NCI-H446 treated with DMSO at 0.1 percent for 48 hours (cell line): ENCODE results near the gene PYROXD2.
A peak's percentile ranks its signal among the peaks of the same experiment; 100 is the strongest.
"Not testable (repeated sequence)": the region's sequence is repeated elsewhere in the genome, so short reads cannot be mapped to it uniquely, and the experiment has no call there.

ENCODE experiments used
- DNase-seq: peaks from one replicate; lab custom pipeline; 2025; lab: John Stamatoyannopoulos, UW

The PYROXD2 gene

GRCh38 chr10:98365406-98366061, 49.4 kb downstream of the PYROXD2 start:
- DNase-seq: no peak

DNA sequence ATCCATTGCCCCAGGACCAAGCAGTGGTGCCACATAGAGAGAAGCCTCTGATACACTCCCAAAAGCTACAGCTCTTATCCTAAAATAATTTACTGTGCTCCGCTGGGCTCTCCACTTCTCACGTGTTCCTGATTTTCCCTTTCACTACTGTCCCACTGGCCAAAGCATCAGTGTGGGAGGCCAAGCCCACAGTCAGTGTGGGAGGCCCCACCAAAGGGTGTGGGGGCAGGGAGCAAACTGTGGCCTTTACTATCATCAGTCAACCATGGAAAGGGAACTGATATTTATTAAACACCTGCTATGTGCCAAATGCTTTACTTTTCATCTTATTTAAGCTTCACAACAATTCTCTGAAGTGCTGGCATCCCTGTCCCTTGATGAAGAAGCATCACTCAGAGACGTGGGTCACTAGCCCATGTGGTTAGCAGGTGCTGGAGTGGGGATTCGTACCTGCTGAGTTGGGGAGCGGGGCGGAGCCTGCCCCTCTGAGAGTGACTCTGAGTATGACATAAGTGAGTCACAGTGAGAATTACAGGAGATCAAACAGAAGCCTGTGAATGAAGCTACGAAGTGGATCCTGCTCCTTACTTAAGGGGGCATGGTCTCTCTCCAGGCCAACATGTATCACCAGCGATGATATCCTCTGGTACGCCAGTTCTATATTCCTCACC, 50.4 kb downstream of the PYROXD2 start:
- no peak for DNase-seq

DNA sequence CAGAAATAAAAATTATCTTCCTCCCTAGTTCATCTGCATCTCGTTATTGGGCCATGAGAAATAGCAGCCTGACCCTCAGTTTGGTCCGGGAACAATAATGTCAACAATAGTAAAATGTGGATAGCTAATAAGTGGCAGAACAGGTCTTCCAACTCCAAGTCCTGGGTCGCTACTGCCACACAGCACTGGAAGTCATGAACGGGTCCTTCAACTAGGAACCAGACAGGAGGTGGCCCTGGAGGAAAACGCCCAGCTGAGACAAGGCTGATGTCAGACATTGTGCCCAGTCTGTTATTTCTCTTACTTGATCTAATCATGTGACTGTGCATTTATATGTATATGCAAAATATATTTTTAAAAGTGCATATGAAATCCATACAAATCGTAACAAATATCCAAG, 51.8 kb downstream of the PYROXD2 start:
- DNase-seq: no peak

- peak; percentile 84 for DNase-seq
Observed at GRCh38 chr10:98361131-98362025, 53.6 kb downstream of the PYROXD2 start.

DNA sequence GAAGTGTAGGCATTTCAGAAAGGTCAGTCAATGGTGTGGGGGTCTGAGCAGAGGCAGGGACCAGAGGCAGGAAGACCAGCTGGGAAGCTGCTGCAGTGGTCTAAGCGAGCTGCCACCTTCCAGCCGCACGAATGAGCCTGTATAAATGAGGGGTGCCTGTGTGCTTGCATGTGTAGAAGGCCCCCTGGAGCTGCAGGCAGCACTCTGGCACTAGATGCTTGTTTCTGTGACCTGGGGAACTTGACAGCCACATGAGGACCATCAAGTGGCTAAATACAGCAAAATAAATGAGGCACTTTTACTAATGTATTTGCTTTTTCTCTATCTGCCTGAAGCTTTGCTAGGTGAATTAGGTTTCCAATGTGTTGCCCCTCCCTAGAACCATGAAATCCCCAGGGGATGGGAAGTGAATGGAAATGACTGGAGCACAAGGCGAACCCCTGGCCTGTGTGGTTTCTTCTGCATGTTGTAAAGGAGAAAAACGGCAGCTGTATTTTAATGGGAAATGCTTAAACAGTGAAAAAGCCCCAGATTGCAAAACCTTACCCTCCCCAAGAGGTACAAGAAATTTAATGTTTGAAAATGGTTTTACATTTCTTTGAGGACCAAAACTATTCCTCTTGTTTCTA, 57.7 kb downstream of the PYROXD2 start:
- DNase-seq: no peak

DNA sequence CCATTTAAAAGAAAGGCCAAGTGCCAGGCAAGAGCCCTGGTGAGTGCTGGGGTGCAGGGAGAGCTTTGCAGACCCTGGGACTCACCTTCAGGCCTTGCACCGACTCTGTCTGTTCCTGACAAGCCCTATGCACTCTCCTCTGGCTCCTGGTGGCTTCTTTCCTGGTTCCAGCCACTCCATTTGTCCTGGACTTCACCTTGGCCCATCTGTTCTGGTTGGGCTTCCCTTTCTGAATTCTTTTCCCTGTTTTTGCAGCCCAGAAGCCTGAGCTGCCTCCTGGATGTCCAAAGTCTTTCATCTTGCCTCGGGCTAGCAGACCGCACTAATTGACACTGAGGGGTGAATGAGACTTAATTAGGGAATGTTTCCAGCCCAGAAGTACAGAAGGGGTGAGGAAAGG, 60.5 kb downstream of the PYROXD2 start:
- DNase-seq: no peak

GRCh38 chr10:98353170-98353569, 61.8 kb downstream of the PYROXD2 start:
- DNase-seq: no peak

GRCh38 chr10:98351831-98352402, 63.1 kb downstream of the PYROXD2 start:
- DNase-seq: no peak

- no peak for DNase-seq
Observed at GRCh38 chr10:98349508-98349922, 65.5 kb downstream of the PYROXD2 start.

DNA sequence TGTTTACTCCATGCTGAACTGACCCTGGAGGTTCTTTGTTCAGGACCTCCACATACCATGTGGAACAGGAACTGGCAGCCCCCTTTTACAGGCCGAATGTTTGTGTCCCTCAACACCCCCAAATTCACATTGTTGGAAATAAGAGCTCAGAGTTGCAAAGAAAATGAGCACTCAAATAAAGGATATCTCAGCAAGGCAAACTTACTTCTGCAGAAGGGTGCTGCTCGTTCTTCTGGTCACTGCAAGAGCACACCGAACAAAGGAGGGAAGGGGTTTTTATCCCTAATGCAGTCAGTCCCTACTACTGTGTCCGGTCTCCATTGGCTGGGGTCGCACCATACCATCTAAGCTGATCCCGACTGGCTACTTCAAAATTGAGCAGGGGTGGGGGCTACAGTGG, 68.1 kb downstream of the PYROXD2 start:
- DNase-seq: no peak

DNA sequence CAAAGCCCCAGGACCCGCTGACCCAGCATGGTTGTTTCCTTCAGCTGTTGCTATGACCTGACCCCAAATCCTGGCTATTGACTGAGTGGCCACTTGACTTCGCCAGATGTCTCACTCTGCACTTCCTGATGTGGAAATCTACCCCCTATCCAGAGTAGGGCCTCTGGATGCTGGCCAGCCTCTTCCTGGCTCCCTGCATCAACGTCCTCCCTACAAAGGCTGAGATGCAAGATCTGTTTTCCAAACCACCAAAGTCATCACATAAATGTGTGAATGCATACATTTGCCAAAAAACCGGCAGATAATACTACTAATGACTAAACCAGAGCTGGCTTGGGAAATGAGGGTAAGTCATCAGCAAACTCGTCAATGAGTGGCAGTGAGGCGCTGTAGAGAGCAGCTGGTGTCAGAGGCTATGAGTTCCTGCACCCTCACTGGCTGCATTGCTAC, 70.4 kb downstream of the PYROXD2 start:
- DNase-seq: no peak

DNA sequence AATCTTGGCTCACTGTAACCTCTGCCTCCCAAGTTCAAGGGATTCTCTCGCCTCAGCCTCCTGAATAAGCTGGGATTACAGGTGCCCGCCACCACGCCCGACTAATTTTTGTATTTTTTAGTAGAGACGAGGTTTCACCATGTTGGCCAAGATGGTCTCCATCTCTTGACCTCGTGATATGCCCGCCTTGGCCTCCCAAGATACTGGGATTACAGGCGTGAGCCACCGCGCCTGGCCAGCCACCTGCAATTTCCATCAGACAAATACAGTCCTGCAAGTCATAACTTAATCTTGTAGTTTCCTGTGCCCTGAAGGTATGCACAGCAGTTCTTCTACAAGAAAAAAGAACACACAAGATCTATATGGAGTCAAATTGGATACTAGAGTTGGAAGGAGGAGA, 73.3 kb downstream of the PYROXD2 start:
- DNase-seq: not testable (repeated sequence)

DNA sequence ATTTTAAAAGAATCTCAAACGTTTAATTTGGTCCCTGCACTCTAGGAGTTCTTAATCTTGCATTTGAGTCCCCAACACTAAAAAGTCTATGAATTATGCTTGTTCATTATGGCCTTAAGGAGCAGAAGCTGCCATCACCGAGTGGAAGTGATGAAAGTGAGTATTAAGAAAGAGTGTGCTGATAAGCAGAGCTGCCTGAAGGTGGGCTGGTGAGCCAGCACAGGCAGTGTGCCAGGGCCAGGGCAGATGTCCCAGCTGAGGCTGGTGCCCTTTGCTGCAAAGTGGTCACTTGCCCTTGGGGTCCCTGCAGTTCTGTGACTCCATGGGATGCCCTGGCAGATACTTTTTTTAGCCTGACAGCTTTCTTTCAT, 74.1 kb downstream of the PYROXD2 start:
- DNase-seq: no peak

GRCh38 chr10:98340261-98340939, 74.6 kb downstream of the PYROXD2 start:
- no peak for DNase-seq

- DNase-seq: no peak
Observed at GRCh38 chr10:98339799-98340198, 75.2 kb downstream of the PYROXD2 start.

DNA sequence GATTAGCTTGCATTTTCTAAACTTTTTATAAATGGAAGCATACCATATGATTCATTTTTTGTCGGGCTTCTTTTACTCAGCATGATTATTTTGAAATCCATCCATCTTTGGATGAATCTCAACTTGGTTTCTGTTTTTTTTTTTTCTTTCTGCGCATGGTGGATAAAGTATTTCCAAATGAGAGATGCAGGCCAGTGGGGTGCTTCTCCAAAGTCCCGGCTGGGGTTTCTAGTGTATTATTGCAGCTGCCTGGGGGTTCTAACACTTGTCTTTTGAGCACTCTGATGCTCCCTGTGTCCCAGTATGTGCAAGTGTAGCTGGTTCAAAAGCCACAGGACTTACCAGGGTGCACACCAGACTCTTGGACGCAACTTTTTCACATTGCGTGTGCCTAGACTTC, 76.1 kb downstream of the PYROXD2 start:
- DNase-seq: no peak

GRCh38 chr10:98338318-98338717, 76.7 kb downstream of the PYROXD2 start:
- DNase-seq: no peak

- no peak for DNase-seq
Observed at GRCh38 chr10:98337484-98337883, 77.5 kb downstream of the PYROXD2 start.
